Measurements from ENCODE around the gene CIDEB. TPM values are rescaled to one million over a fixed set of nuclear protein-coding genes. Genes with fewer than 3 reads are reported as not detected.

The CIDEB gene
- total RNA-seq, 4 donors from 2014 or later, result 4.9 to 12.5 (median 9.5) TPM

DNA sequence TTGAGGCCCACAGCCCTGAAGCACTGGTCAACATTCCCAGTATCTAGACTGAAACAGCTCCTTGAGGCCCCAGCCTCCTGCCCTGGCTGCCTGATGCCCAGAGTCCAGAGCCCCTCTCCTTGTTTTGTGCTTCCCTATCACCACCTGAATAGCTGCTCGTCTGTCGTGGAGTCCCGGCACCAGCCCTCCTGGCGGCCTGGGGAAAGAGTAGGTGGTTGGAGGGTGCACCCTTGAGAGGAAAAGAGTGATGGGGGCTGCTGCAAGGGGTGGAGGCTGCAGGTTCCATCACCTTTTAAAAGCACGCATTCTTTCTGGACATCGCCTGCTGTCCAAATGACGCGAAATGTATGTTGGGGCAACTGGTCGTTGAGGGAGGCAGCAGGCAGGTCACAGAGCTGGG is 39.6 kb downstream of the CIDEB start:
- Histone ChIP-seq H3K9me3 (no peaks in the 10 kb centered on the region), H3K4me3 (no peak overlapping the region), H3K27me3 (no peaks in the 10 kb centered on the region), H3K27ac (no peak overlapping the region), H3K36me3 (peaks cover 0 to 60% of the 10 kb centered on the region in 2 donors), H3K4me1 (peaks cover 0 to 19% (median 6%) of the 10 kb centered on the region in 3 donors)
- 80% methylated on average over 5 of the region's 9 CpGs; no CpG with 5 or more reads in 1 of the 2 donors for WGBS, 2 donors (ENCODE audit: low coverage in 1 of 2)
- ATAC-seq, result no peak
- TF ChIP-seq POLR2A (IDR thresholded peaks at IDR 0.05), result no peak
- TF ChIP-seq EP300 (IDR thresholded peaks at IDR 0.05), result no peak
- TF ChIP-seq, protein P1, sequence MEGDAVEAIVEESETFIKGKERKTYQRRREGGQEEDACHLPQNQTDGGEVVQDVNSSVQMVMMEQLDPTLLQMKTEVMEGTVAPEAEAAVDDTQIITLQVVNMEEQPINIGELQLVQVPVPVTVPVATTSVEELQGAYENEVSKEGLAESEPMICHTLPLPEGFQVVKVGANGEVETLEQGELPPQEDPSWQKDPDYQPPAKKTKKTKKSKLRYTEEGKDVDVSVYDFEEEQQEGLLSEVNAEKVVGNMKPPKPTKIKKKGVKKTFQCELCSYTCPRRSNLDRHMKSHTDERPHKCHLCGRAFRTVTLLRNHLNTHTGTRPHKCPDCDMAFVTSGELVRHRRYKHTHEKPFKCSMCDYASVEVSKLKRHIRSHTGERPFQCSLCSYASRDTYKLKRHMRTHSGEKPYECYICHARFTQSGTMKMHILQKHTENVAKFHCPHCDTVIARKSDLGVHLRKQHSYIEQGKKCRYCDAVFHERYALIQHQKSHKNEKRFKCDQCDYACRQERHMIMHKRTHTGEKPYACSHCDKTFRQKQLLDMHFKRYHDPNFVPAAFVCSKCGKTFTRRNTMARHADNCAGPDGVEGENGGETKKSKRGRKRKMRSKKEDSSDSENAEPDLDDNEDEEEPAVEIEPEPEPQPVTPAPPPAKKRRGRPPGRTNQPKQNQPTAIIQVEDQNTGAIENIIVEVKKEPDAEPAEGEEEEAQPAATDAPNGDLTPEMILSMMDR (IDR thresholded peaks at IDR 0.05), result no peak
- no peak for TF ChIP-seq POLR2AphosphoS5 (IDR thresholded peaks at IDR 0.05)

DNA sequence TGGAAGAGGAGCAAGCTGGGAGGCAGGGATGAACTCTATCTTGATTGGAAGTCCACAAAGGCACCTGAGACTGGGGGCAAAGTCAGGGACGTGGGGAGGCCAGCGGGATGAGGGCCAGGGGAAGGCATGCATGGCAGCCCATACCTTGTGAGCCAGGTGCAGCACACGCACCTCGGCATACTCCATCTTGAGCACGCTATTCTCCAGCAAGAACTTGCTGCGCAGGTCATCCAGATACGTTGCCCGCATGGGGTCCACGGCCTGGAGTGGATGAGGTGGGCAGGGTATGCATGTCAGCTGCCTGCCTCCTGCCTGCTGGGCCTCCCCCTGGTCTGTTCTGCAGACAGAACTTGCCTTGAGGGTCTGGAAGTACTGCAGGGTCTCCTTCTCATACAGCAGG is 40.3 kb downstream of the CIDEB start:
- TF ChIP-seq POLR2AphosphoS5 (IDR thresholded peaks at IDR 0.05) (no peak), EP300 (IDR thresholded peaks at IDR 0.05) (no peak), POLR2A (IDR thresholded peaks at IDR 0.05) (no peak)
- TF ChIP-seq, protein P1 (IDR thresholded peaks at IDR 0.05), result no peak
- Histone ChIP-seq H3K27me3 (no peaks in the 10 kb centered on the region), H3K27ac (no peak overlapping the region), H3K36me3 (peaks cover 0 to 60% of the 10 kb centered on the region in 2 donors), H3K9me3 (no peaks in the 10 kb centered on the region), H3K4me1 (peaks cover 0 to 17% (median 6%) of the 10 kb centered on the region in 3 donors), H3K4me3 (no peak overlapping the region)
- no peak for ATAC-seq
- 78% methylated on average over 3 of the region's 9 CpGs; no CpG with 5 or more reads in 1 of the 2 donors for WGBS, 2 donors (ENCODE audit: low coverage in 1 of 2)

DNA sequence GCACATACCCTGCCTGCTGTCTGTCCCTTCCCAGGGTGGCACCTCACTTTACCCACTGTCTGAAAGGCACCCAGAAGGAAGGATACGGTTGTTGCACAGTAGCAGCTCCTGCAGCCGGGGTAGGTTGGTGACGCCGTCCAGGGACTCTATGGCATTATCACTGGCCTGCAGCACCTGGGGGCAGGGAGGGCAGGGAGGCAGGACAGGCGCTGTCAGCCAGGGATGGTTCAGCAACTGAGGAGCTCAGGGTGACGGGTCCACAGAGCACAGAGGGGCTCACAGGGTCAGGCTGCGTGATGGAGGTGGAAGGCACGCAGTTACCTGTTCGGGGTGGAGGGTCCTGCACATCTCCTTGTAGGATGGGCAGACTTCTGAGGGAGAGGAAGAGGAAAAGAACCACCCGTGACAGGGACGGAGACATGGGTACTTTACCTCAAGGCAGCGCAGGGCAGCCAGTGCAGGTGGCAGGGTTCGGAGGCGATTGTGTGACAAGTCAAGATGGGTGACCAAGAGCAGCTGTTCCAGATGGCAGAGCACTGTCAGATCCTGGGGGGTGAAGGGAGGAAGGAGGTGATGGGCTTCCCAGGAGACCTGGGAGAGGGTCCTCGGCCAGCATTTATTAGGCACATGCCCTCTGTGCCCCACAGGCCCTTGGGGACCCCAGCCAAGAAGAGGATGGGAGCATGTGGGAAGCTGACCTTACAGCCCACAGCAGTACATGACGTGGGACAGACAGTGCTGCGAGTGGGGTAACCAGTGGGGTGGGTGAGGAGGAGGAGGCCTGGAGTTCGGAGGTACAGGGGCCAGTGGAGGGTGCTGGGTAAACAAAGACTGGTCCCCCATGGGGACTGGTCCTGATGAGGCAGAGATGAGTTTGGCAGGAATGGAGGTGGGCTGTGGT is 41.2 kb downstream of the CIDEB start:
- H3K27ac ChIP-seq, result no peak overlapping the region
- TF ChIP-seq, protein P1 (IDR thresholded peaks at IDR 0.05), result no peak
- no peak for TF ChIP-seq POLR2AphosphoS5 (IDR thresholded peaks at IDR 0.05)
- no peak for TF ChIP-seq EP300 (IDR thresholded peaks at IDR 0.05)
- TF ChIP-seq POLR2A (IDR thresholded peaks at IDR 0.05), result no peak
- no peak for ATAC-seq
- 62 to 76% methylated on average over 5 to 11 of the region's 18 CpGs for WGBS, 2 donors (ENCODE audit: low coverage in 1 of 2)
- H3K27me3 ChIP-seq, result no peaks in the 10 kb centered on the region
- peaks cover 0 to 60% of the 10 kb centered on the region in 2 donors for H3K36me3 ChIP-seq
- no peaks in the 10 kb centered on the region for H3K9me3 ChIP-seq
- no peak overlapping the region for H3K4me3 ChIP-seq
- peaks cover 0 to 7% (median under 1%) of the 10 kb centered on the region in 3 donors for H3K4me1 ChIP-seq

DNA sequence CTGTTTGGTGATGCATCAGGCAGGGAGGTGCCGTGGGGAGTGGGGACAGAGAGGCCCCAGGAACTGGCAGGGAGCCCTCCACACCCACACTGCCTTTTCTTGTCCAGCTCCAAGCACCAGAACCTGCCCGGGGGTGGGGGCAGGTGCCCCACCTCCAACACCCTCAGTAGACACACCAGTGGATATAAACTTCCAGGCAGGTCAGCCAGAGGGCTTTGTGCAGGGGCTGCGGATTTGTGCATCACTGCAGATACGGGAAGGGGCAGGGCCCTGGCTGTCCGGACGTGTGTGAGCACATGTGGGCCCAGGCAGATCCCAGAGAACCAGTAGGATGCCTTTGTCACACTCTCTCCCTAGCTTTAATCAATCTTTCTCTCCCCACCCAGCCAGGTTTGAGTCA is 43.5 kb downstream of the CIDEB start:
- H3K36me3 ChIP-seq, result peaks cover 0 to 52% of the 10 kb centered on the region in 2 donors
- H3K27ac ChIP-seq, result no peak overlapping the region
- no peak overlapping the region for H3K4me3 ChIP-seq
- no peaks in the 10 kb centered on the region for H3K27me3 ChIP-seq
- TF ChIP-seq POLR2A (IDR thresholded peaks at IDR 0.05) (no peak), POLR2AphosphoS5 (IDR thresholded peaks at IDR 0.05) (no peak)
- no peak for ATAC-seq
- 56% methylated on average over 4 of the region's 6 CpGs; no CpG with 5 or more reads in 1 of the 2 donors for WGBS, 2 donors (ENCODE audit: low coverage in 1 of 2)
- H3K4me1 ChIP-seq, result peaks cover 0 to 3% (median 0%) of the 10 kb centered on the region in 3 donors
- no peaks in the 10 kb centered on the region for H3K9me3 ChIP-seq

DNA sequence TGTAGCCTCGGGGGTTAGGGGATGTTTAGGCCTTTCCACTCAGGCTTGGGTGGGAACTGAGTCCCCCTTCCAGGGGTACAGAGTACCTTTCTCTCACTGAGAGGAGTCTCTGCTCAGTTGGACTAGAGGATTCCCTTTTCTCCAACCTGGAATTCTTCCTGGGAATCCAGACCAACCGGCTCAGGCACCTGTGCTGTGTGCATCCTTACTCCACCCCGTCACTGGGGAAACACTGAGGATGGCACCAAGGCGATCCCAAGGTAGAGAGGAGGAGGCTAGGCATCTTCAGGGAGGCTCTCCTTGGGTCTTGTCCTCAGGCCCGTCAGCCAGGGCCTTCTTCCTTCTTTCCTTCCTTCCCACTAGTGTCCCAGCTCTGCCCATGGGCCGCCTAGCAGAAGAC is 43.9 kb downstream of the CIDEB start:
- Histone ChIP-seq H3K27ac (no peak overlapping the region), H3K36me3 (peaks cover 0 to 48% of the 10 kb centered on the region in 2 donors), H3K27me3 (no peaks in the 10 kb centered on the region), H3K4me1 (peaks cover 0 to 7% (median 0%) of the 10 kb centered on the region in 3 donors), H3K9me3 (no peaks in the 10 kb centered on the region), H3K4me3 (no peak overlapping the region)
- 63% methylated on average over 5 of the region's 6 CpGs; no CpG with 5 or more reads in 1 of the 2 donors for WGBS, 2 donors (ENCODE audit: low coverage in 1 of 2)
- no peak for ATAC-seq
- TF ChIP-seq, protein P1 (IDR thresholded peaks at IDR 0.05), result no peak
- no peak for TF ChIP-seq EP300 (IDR thresholded peaks at IDR 0.05)
- no peak for TF ChIP-seq POLR2A (IDR thresholded peaks at IDR 0.05)
- no peak for TF ChIP-seq POLR2AphosphoS5 (IDR thresholded peaks at IDR 0.05)

Measured in gastroesophageal sphincter (tissue), 4 donors.